ENCODE data around the gene MDP1. TPM values are rescaled to one million over a fixed set of nuclear protein-coding genes. Genes with fewer than 3 reads are reported as not detected.

The MDP1 gene
- total RNA-seq, 1 donor from 2014 or later, result 25.5 TPM

GRCh38 chr14:24255931-24256711, 40.3 kb upstream of the MDP1 start:
- no peak for TF ChIP-seq CTCF (IDR thresholded peaks at IDR 0.05; ENCODE audit: partially characterized antibody, unreplicated experiment)
- no peak overlapping the region for H3K4me3 Mint-ChIP-seq (ENCODE audit: unreplicated experiment)

GRCh38 chr14:24255438-24255837, 39.6 kb upstream of the MDP1 start:
- Mint-ChIP-seq H3K4me3 (ENCODE audit: unreplicated experiment) (no peak overlapping the region), H3K27ac (ENCODE audit: unreplicated experiment) (no peak overlapping the region)
- TF ChIP-seq CTCF (IDR thresholded peaks at IDR 0.05; ENCODE audit: partially characterized antibody, unreplicated experiment), result no peak

More at GRCh38 chr14:24255931-24256711, 40.3 kb upstream of the MDP1 start:
- H3K27me3 Mint-ChIP-seq (ENCODE audit: unreplicated experiment), result peaks cover 9% of the 10 kb centered on the region
- H3K9me3 Mint-ChIP-seq (ENCODE audit: unreplicated experiment), result no peaks in the 10 kb centered on the region
- H3K4me1 Mint-ChIP-seq (ENCODE audit: low read depth, unreplicated experiment), result no peaks in the 10 kb centered on the region
- H3K27ac Mint-ChIP-seq (ENCODE audit: unreplicated experiment), result no peak overlapping the region
- H3K36me3 Mint-ChIP-seq (ENCODE audit: unreplicated experiment), result no peaks in the 10 kb centered on the region
- DNase-seq, result no peak

GRCh38 chr14:24254630-24255392, 38.9 kb upstream of the MDP1 start:
- TF ChIP-seq CTCF (IDR thresholded peaks at IDR 0.05; ENCODE audit: partially characterized antibody, unreplicated experiment), result no peak
- Mint-ChIP-seq H3K4me1 (ENCODE audit: low read depth, unreplicated experiment) (peaks cover 6% of the 10 kb centered on the region), H3K27ac (ENCODE audit: unreplicated experiment) (no peak overlapping the region), H3K36me3 (ENCODE audit: unreplicated experiment) (no peaks in the 10 kb centered on the region), H3K4me3 (ENCODE audit: unreplicated experiment) (no peak overlapping the region), H3K9me3 (ENCODE audit: unreplicated experiment) (peaks cover 2% of the 10 kb centered on the region), H3K27me3 (ENCODE audit: unreplicated experiment) (peaks cover 7% of the 10 kb centered on the region)
- no peak for DNase-seq

More at GRCh38 chr14:24255438-24255837, 39.6 kb upstream of the MDP1 start:
- no peak for DNase-seq
- Mint-ChIP-seq H3K4me1 (ENCODE audit: low read depth, unreplicated experiment) (peaks cover 1% of the 10 kb centered on the region), H3K9me3 (ENCODE audit: unreplicated experiment) (peaks cover 1% of the 10 kb centered on the region), H3K36me3 (ENCODE audit: unreplicated experiment) (no peaks in the 10 kb centered on the region), H3K27me3 (ENCODE audit: unreplicated experiment) (peaks cover 7% of the 10 kb centered on the region)

DNA sequence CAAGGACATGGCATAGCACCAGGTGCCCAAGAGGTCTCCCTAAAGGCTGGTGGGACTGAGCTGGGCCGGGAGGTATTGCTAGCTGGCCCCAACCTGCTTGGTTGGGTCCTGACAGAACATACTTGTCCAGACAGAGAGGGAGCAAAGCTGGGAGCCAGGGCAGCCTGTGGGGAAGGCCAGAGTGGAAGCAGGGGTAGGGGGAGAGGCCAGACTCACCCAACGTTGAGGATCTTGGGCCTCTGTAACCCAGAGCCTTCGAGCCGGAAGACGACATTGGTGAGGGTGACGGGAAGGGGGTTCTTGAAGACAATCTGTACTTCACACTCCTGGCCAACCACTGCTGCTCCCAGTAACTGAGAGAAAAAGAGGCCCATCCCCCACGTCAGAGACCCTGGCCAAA, 38.1 kb upstream of the MDP1 start:
- no peak for DNase-seq
- peaks cover 7% of the 10 kb centered on the region for H3K27me3 Mint-ChIP-seq (ENCODE audit: unreplicated experiment)
- peaks cover 4% of the 10 kb centered on the region for H3K9me3 Mint-ChIP-seq (ENCODE audit: unreplicated experiment)
- TF ChIP-seq CTCF (IDR thresholded peaks at IDR 0.05; ENCODE audit: partially characterized antibody, unreplicated experiment), result no peak
- peaks cover 9% of the 10 kb centered on the region for H3K4me1 Mint-ChIP-seq (ENCODE audit: low read depth, unreplicated experiment)
- H3K36me3 Mint-ChIP-seq (ENCODE audit: unreplicated experiment), result no peaks in the 10 kb centered on the region
- no peak overlapping the region for H3K27ac Mint-ChIP-seq (ENCODE audit: unreplicated experiment)
- no peak overlapping the region for H3K4me3 Mint-ChIP-seq (ENCODE audit: unreplicated experiment)
